Neural cell (in vitro differentiated cells): ENCODE results near the gene FBN1. TPM values are rescaled to one million over a fixed set of nuclear protein-coding genes. Genes with fewer than 3 reads are reported as not detected.

Experiments used
- H2AFZ ChIP-seq: fragments of 200-600, 300-800 bp; sonication (generic), shearing (Covaris generic); 2 replicates; pipeline ENCODE4 v1.6.0; 2014; ENCODE audit warnings: low read depth, mild to moderate bottlenecking, antibody characterized with exemption, low read length, moderate library complexity
- H3F3A ChIP-seq: fragments of 200-600 bp; shearing (Covaris generic); 2 replicates; pipeline ENCODE4 v1.6.1; 2016; ENCODE audit warnings: mild to moderate bottlenecking, moderate library complexity, mixed read lengths, antibody characterized with exemption, low read length; ENCODE audit not compliant: insufficient read depth, poor library complexity, severe bottlenecking
- H3K27ac ChIP-seq: fragments of 200-600, 300-800 bp; sonication (generic), shearing (Covaris generic); 2 replicates; pipeline ENCODE4 v1.5.1; 2014; ENCODE audit warnings: mild to moderate bottlenecking, low read length, moderate library complexity
- H3K27me3 ChIP-seq: fragments of 300-800, 200-600 bp; sonication (generic), shearing (Covaris generic); 2 replicates; pipeline ENCODE4 v1.6.0; 2014; ENCODE audit warnings: mild to moderate bottlenecking, low read depth, low read length, moderate library complexity; ENCODE audit not compliant: insufficient read depth
- H3K36me3 ChIP-seq: fragments of 300-800, 200-600 bp; sonication (generic), shearing (Covaris generic); 2 replicates; pipeline ENCODE4 v1.5.1; 2014; ENCODE audit warnings: mild to moderate bottlenecking, antibody characterized with exemption, low read length, moderate library complexity; ENCODE audit not compliant: insufficient read depth
- H3K4me2 ChIP-seq: fragments of 300-800, 200-600 bp; sonication (generic), shearing (Covaris generic); 2 replicates; pipeline ENCODE4 v1.6.0; 2014; ENCODE audit warnings: mild to moderate bottlenecking, low read length
- H3K4me3 ChIP-seq: fragments of 300-800, 200-600 bp; sonication (generic), shearing (Covaris generic); 2 replicates; pipeline ENCODE4 v1.5.1; 2014; ENCODE audit warnings: mild to moderate bottlenecking, low read length, moderate library complexity
- H3K79me2 ChIP-seq: fragments of 200-600 bp; shearing (Covaris generic); replicated peaks from 2 replicates; pipeline ENCODE4 v1.6.0; 2014; ENCODE audit warnings: mild to moderate bottlenecking, low read length, moderate library complexity; ENCODE audit not compliant: insufficient read depth
- H3K9ac ChIP-seq: fragments of 300-800, 200-600 bp; sonication (generic), shearing (Covaris generic); 2 replicates; pipeline ENCODE4 v1.6.1; 2016; ENCODE audit warnings: mild to moderate bottlenecking, low read length, mixed read lengths
- H3K9me2 ChIP-seq: fragments of 200-600 bp; shearing (Covaris generic); 2 replicates; pipeline ENCODE4 v1.6.1; 2016; ENCODE audit warnings: mild to moderate bottlenecking, low read length, mixed read lengths; ENCODE audit not compliant: insufficient read depth
- H3K9me3 ChIP-seq: fragments of 200-600, 300-800 bp; sonication (generic), shearing (Covaris generic); 2 replicates; pipeline ENCODE4 v1.6.1; 2016; ENCODE audit warnings: mild to moderate bottlenecking, mixed run types, low read length, moderate library complexity, mixed read lengths
- H4K20me1 ChIP-seq: fragments of 200-600 bp; shearing (Covaris generic); 2 replicates; pipeline ENCODE4 v1.6.1; 2016; ENCODE audit warnings: mild to moderate bottlenecking, mixed run types; ENCODE audit not compliant: insufficient read depth
- EP300 ChIP-seq: fragments of 450-650 bp; conservative IDR thresholded peaks from 2 replicates; pipeline ENCODE4 v1.6.1; 2014; ENCODE audit warnings: antibody characterized with exemption, mild to moderate bottlenecking, moderate library complexity; ENCODE audit not compliant: poor library complexity, severe bottlenecking
- EZH2 ChIP-seq: fragments of 200-600, 300-800 bp; shearing (Covaris generic), sonication (generic); IDR thresholded peaks from 2 replicates; pipeline ENCODE4 v1.6.1; 2014; ENCODE audit warnings: antibody characterized with exemption, low read length, borderline replicate concordance, mild to moderate bottlenecking; ENCODE audit not compliant: insufficient read depth, poor library complexity, severe bottlenecking
- MXI1 ChIP-seq: fragments of 450-650 bp; conservative IDR thresholded peaks from 2 replicates; pipeline ENCODE4 v1.6.1; 2014; ENCODE audit warnings: antibody characterized with exemption, mild to moderate bottlenecking; ENCODE audit not compliant: poor library complexity, severe bottlenecking
- POLR2AphosphoS5 ChIP-seq: IDR thresholded peaks from 2 replicates; pipeline ENCODE4 v1.6.1; 2012
- RAD21 ChIP-seq: fragments of 450-650 bp; conservative IDR thresholded peaks from 2 replicates; pipeline ENCODE4 v1.6.1; 2014; ENCODE audit warnings: antibody characterized with exemption, mild to moderate bottlenecking, moderate library complexity
- SMC3 ChIP-seq: fragments of 450-650 bp; conservative IDR thresholded peaks from 2 replicates; pipeline ENCODE4 v1.6.1; 2014; ENCODE audit warnings: antibody characterized with exemption, mild to moderate bottlenecking, moderate library complexity; ENCODE audit not compliant: poor library complexity
- TAF1 ChIP-seq: IDR thresholded peaks from 2 replicates; pipeline ENCODE4 v1.6.1; 2012; ENCODE audit warnings: low read depth
- polyA plus RNA-seq: library from polyadenylated mRNA; depleted of rRNA; stranded (reverse); fragments of >200 nt; gene quantifications from 2 replicates; pipeline ENCODE4 v1.2.3, GENCODE V29; 2014
- TF ChIP-seq, protein P1 (sequence below): IDR thresholded peaks from 2 replicates; pipeline ENCODE4 v1.6.1; 2012; ENCODE audit warnings: borderline replicate concordance
- TF ChIP-seq, protein P2 (sequence below): fragments of 450-650 bp; IDR thresholded peaks from 2 replicates; pipeline ENCODE4 v1.5.1; 2014; ENCODE audit warnings: antibody characterized with exemption, mild to moderate bottlenecking, moderate library complexity; ENCODE audit not compliant: poor library complexity, severe bottlenecking

The FBN1 gene
- polyA plus RNA-seq, 1 donor from 2014 or later = 22.0 TPM

DNA sequence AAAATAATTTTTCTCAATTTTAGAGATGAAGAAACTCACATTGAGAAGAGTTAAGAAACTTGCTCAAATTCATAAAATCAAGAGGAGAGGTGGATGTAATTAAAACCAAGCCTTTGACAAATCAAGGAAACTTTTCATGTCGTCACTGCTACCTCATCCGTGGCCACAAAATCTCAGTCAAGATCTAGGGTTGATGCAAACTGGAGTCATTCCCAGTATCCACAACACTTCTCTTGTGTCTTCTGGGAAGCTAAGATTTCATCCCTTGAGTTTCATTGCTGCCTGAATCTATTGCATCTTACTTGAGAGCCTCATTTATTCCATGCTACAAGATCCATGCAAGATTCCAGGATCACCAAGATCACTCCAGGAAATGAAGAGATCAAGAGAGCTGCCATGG, 5.4 kb upstream of the FBN1 start:
- Histone ChIP-seq H3F3A (no peaks in the 10 kb centered on the region), H3K9ac (no peak overlapping the region), H3K4me3 (no peak overlapping the region), H3K9me3 (no peaks in the 10 kb centered on the region), H2AFZ (no peak overlapping the region), H3K27ac (no peak overlapping the region), H4K20me1 (no peaks in the 10 kb centered on the region), H3K27me3 (no peaks in the 10 kb centered on the region), H3K4me2 (no peak overlapping the region), H3K79me2 (no peaks in the 10 kb centered on the region), H3K36me3 (no peaks in the 10 kb centered on the region), H3K9me2 (no peaks in the 10 kb centered on the region)
- TF ChIP-seq, protein P1, sequence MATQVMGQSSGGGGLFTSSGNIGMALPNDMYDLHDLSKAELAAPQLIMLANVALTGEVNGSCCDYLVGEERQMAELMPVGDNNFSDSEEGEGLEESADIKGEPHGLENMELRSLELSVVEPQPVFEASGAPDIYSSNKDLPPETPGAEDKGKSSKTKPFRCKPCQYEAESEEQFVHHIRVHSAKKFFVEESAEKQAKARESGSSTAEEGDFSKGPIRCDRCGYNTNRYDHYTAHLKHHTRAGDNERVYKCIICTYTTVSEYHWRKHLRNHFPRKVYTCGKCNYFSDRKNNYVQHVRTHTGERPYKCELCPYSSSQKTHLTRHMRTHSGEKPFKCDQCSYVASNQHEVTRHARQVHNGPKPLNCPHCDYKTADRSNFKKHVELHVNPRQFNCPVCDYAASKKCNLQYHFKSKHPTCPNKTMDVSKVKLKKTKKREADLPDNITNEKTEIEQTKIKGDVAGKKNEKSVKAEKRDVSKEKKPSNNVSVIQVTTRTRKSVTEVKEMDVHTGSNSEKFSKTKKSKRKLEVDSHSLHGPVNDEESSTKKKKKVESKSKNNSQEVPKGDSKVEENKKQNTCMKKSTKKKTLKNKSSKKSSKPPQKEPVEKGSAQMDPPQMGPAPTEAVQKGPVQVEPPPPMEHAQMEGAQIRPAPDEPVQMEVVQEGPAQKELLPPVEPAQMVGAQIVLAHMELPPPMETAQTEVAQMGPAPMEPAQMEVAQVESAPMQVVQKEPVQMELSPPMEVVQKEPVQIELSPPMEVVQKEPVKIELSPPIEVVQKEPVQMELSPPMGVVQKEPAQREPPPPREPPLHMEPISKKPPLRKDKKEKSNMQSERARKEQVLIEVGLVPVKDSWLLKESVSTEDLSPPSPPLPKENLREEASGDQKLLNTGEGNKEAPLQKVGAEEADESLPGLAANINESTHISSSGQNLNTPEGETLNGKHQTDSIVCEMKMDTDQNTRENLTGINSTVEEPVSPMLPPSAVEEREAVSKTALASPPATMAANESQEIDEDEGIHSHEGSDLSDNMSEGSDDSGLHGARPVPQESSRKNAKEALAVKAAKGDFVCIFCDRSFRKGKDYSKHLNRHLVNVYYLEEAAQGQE = no peak
- TF ChIP-seq EP300 (no peak), POLR2AphosphoS5 (no peak)

DNA sequence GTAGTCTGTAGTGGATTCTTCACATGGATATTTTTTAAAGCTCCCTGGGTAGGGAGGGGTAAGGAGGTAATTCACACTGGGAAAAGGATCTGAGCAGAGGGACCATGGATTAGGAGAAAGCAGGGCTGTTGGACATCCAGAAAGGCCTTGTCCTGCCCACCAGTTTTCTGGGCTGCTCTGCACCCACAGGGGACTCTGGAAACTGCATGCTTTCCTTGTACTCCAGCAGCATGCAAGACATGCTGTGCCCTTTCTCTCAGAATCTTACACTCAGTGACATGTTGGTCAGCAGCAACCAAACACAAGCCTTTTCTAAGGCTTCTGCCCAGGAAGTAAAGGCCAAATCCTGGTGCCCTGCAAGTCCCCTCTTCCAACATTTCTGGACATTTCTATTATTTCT, 2.5 kb upstream of the FBN1 start:
- H3K4me3 ChIP-seq = no peak overlapping the region
- TF ChIP-seq, protein P2, sequence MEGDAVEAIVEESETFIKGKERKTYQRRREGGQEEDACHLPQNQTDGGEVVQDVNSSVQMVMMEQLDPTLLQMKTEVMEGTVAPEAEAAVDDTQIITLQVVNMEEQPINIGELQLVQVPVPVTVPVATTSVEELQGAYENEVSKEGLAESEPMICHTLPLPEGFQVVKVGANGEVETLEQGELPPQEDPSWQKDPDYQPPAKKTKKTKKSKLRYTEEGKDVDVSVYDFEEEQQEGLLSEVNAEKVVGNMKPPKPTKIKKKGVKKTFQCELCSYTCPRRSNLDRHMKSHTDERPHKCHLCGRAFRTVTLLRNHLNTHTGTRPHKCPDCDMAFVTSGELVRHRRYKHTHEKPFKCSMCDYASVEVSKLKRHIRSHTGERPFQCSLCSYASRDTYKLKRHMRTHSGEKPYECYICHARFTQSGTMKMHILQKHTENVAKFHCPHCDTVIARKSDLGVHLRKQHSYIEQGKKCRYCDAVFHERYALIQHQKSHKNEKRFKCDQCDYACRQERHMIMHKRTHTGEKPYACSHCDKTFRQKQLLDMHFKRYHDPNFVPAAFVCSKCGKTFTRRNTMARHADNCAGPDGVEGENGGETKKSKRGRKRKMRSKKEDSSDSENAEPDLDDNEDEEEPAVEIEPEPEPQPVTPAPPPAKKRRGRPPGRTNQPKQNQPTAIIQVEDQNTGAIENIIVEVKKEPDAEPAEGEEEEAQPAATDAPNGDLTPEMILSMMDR = peak; percentile 26
- TF ChIP-seq TAF1 (no peak), SMC3 (no peak), POLR2AphosphoS5 (no peak)

DNA sequence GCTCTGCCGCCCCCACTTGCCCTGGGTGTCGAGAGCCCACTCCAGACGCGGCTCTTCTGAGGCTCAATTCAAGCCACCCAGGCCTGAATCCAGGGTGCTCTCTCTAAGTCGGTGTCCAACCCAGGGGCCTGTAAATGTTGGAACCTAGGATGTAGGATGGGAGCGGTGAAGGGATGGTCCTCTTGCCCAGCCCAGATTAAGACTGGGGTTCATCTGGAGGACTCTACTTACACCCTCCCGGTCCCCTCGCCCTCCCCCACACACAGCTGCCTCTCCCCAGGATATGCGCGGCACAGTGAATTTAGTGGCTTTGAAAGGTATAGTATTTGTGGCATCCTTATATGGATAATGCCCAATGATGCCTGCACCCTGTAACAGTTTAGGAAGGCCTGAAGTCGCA, 822 bp upstream of the FBN1 start:
- H3K36me3 ChIP-seq = no peaks in the 10 kb centered on the region
- H3K27me3 ChIP-seq = peaks cover 8% of the 10 kb centered on the region
- no peaks in the 10 kb centered on the region for H3K9me3 ChIP-seq
- peak overlapping the region; percentile 95 for H3K4me3 ChIP-seq
- peak overlapping the region; percentile 76 for H3K27ac ChIP-seq
- peak overlapping the region; percentile 63 for H3K4me2 ChIP-seq
- peak overlapping the region; percentile 94 for H2AFZ ChIP-seq
- H4K20me1 ChIP-seq = no peaks in the 10 kb centered on the region
- H3K79me2 ChIP-seq = no peaks in the 10 kb centered on the region
- H3K9ac ChIP-seq = peak overlapping the region; percentile 83
- H3K9me2 ChIP-seq = no peaks in the 10 kb centered on the region
- no peak for TF ChIP-seq TAF1
- no peak for TF ChIP-seq RAD21
- no peak for TF ChIP-seq SMC3
- no peak for TF ChIP-seq MXI1
- no peak for TF ChIP-seq EZH2
- TF ChIP-seq, protein P2 = no peak
- TF ChIP-seq, protein P1 = no peak
- TF ChIP-seq POLR2AphosphoS5 = no peak
- no peak for TF ChIP-seq EP300
- no peaks in the 10 kb centered on the region for H3F3A ChIP-seq

More for the DNA sequence above, 2.5 kb upstream of the FBN1 start:
- Histone ChIP-seq H3K27ac (no peak overlapping the region), H3K36me3 (no peaks in the 10 kb centered on the region), H3K79me2 (no peaks in the 10 kb centered on the region), H3K9me2 (no peaks in the 10 kb centered on the region), H4K20me1 (no peaks in the 10 kb centered on the region), H3K27me3 (peaks cover 8% of the 10 kb centered on the region), H3K9me3 (no peaks in the 10 kb centered on the region), H2AFZ (no peak overlapping the region), H3F3A (no peaks in the 10 kb centered on the region), H3K9ac (no peak overlapping the region), H3K4me2 (no peak overlapping the region)
